Measurements from ENCODE around the gene EFCAB12. TPM values are rescaled to one million over a fixed set of nuclear protein-coding genes. Genes with fewer than 3 reads are reported as not detected.

Gene EFCAB12
- total RNA-seq, 1 donor from 2014 or later, result not detected

GRCh38 chr3:129441782-129442181 is 13.3 kb upstream of the EFCAB12 start:
- intact Hi-C loops (cut with DNase I), result loop anchor here (5.0 kb wide), 1 partner anchor 166 kb away; the partner anchor contains the start of gene PLXND1
- Histone ChIP-seq H3K4me1 (peaks cover 55% of the 10 kb centered on the region), H3K27ac (peak overlapping the region; percentile 94), H3K9me3 (no peaks in the 10 kb centered on the region), H3K27me3 (no peaks in the 10 kb centered on the region), H3K36me3 (peaks cover 0 to 10% of the 10 kb centered on the region in 2 donors), H3K4me3 (no peak overlapping the region)
- TF ChIP-seq POLR2A (IDR thresholded peaks at IDR 0.05) (no peak), POLR2AphosphoS5 (IDR thresholded peaks at IDR 0.05; ENCODE audit: insufficient read depth in 1 of 2, low read depth in 1 of 2) (no peak), CTCF (IDR thresholded peaks at IDR 0.05) (no peak)
- DNase-seq (ENCODE audit: extremely low spot score in 2 of 2), result no peak

- peaks cover 61% of the 10 kb centered on the region for H3K4me1 ChIP-seq
- peaks cover 0 to 15% of the 10 kb centered on the region in 2 donors for H3K36me3 ChIP-seq
- H3K27ac ChIP-seq, result peak overlapping the region; percentile 94
- no peak for DNase-seq (ENCODE audit: extremely low spot score in 2 of 2)
- TF ChIP-seq CTCF (IDR thresholded peaks at IDR 0.05) (no peak), POLR2AphosphoS5 (IDR thresholded peaks at IDR 0.05; ENCODE audit: insufficient read depth in 1 of 2, low read depth in 1 of 2) (no peak), POLR2A (IDR thresholded peaks at IDR 0.05) (no peak)
- H3K27me3 ChIP-seq, result no peaks in the 10 kb centered on the region
- intact Hi-C loops (cut with DNase I), result loop anchor here (5.0 kb wide), 1 partner anchor 166 kb away; the partner anchor contains the start of gene PLXND1
- no peaks in the 10 kb centered on the region for H3K9me3 ChIP-seq
- peak overlapping the region; percentile 90 to 92 for H3K4me3 ChIP-seq
These were observed 12.8 kb upstream of the EFCAB12 start for GRCh38 chr3:129441215-129441614.

- intact Hi-C loops (cut with DNase I), result loop anchor here (5.0 kb wide), 1 partner anchor 167 kb away; the partner anchor contains the start of gene PLXND1
- H3K36me3 ChIP-seq, result peaks cover 0 to 15% of the 10 kb centered on the region in 2 donors
- peaks cover 66% of the 10 kb centered on the region for H3K4me1 ChIP-seq
- H3K4me3 ChIP-seq, result peak overlapping the region; percentile 90 to 92
- no peaks in the 10 kb centered on the region for H3K9me3 ChIP-seq
- TF ChIP-seq POLR2A (IDR thresholded peaks at IDR 0.05) (no peak), CTCF (IDR thresholded peaks at IDR 0.05) (no peak), POLR2AphosphoS5 (IDR thresholded peaks at IDR 0.05; ENCODE audit: insufficient read depth in 1 of 2, low read depth in 1 of 2) (no peak)
- no peaks in the 10 kb centered on the region for H3K27me3 ChIP-seq
- H3K27ac ChIP-seq, result peak overlapping the region; percentile 94
- DNase-seq (ENCODE audit: extremely low spot score in 2 of 2), result no peak
These were observed 12.3 kb upstream of the EFCAB12 start for GRCh38 chr3:129440618-129441190.

- DNase-seq (ENCODE audit: extremely low spot score in 2 of 2), result peak in 1 of 2 donors; percentile 99
- Histone ChIP-seq H3K27ac (peak within 1 kb of the TSS; percentile 94), H3K4me3 (peak within 1 kb of the TSS; percentile 90 to 92), H3K27me3 (no peaks in the 10 kb centered on the region), H3K9me3 (no peaks in the 10 kb centered on the region), H3K4me1 (peaks cover 73% of the 10 kb centered on the region), H3K36me3 (peaks cover 0 to 15% of the 10 kb centered on the region in 2 donors)
- intact Hi-C loops (cut with DNase I), result loop anchor here (5.0 kb wide), 1 partner anchor 167 kb away; the partner anchor contains the start of gene PLXND1
- TF ChIP-seq POLR2A (IDR thresholded peaks at IDR 0.05) (peak in 1 of 2 donors; percentile 80), CTCF (IDR thresholded peaks at IDR 0.05) (peak in 1 of 3 experiments; percentile 24), POLR2AphosphoS5 (IDR thresholded peaks at IDR 0.05; ENCODE audit: insufficient read depth in 1 of 2, low read depth in 1 of 2) (peak; percentile 95)
These were observed 11.6 kb upstream of the EFCAB12 start, which contains the start of the genes IFT122 and MBD4 for GRCh38 chr3:129439817-129440617. Gene IFT122 (plus strand): TSS chr3:129440224. CDS start chr3:129440331, 107 bp downstream. Gene MBD4 (minus strand): TSS chr3:129439948. CDS start chr3:129439833, 115 bp downstream.
